ENCODE results near the gene ARFGAP1. TPM values are rescaled to one million over a fixed set of nuclear protein-coding genes. Genes with fewer than 3 reads are reported as not detected.

Gene ARFGAP1
- total and polyA plus RNA-seq, 2 donors from 2014 or later: 40.4 to 84.3 TPM

DNA sequence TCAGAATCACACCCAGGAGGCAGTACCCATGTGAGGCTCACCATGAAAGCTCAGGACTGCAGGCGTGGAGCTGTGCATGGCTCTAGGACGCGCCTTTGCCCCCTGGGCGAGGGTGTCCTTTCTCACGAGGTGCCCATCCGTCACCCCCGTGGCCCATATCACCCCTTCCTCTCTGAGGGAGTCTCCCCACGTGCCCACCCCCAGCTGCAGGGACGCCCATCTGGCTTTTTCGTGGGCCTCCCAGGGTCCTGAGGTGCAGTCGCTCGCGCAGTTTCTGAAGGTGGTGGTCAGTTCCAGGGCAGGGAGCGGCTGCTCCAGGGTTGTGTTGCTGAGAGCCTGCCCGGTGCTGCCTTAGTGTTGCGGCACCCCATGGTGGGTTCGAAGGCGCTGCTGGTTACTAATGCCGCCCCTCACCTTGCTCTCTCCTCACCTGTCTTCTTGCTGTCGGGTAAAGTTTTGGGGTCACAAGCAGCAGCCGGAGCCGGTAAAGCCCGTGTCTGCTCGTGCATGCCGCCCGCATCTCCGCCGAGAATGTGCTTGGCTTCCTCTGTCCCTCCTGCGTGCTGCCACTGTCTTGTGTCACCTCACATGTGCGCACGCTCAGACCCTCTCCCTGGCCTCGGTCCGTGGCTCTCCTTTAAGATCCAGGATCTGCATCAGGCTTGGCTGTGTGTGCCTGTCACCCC is 10.9 kb downstream of the ARFGAP1 start:
- FAIRE-seq (no peak), DNase-seq (no peak)
- Histone ChIP-seq H3K4me3 (ENCODE audit: low read length in 3 of 3) (no peak overlapping the region), H3K4me1 (ENCODE audit: control insufficient read depth in 2 of 3, insufficient read depth in 2 of 3, low read depth in 1 of 3, low read length in 3 of 3) (no peaks in the 10 kb centered on the region), H3K9me3 (ENCODE audit: control insufficient read depth in 2 of 3, insufficient read depth in 1 of 3, low read length in 3 of 3) (no peaks in the 10 kb centered on the region), H3K27me3 (ENCODE audit: control insufficient read depth, insufficient read depth, low read length) (no peaks in the 10 kb centered on the region), H3K9ac (ENCODE audit: low read length in 3 of 3) (no peak overlapping the region), H3K36me3 (ENCODE audit: control insufficient read depth in 2 of 3, insufficient read depth in 3 of 3, low read length in 3 of 3) (peaks cover 0 to 10% (median 7%) of the 10 kb centered on the region in 3 donors), H3K27ac (ENCODE audit: low read depth in 2 of 2, low read length in 2 of 2) (no peak overlapping the region)
- TF ChIP-seq CTCF (IDR thresholded peaks at IDR 0.05; ENCODE audit: borderline replicate concordance, extremely low read depth, insufficient read depth): no peak
- intact Hi-C loops (cut with DNase I): no loop called here

- no peaks in the 10 kb centered on the region for H3K9me3 ChIP-seq (ENCODE audit: control insufficient read depth in 2 of 3, insufficient read depth in 1 of 3, low read length in 3 of 3)
- no peak overlapping the region for H3K9ac ChIP-seq (ENCODE audit: low read length in 3 of 3)
- no peak overlapping the region for H3K27ac ChIP-seq (ENCODE audit: low read depth in 2 of 2, low read length in 2 of 2)
- peaks cover 0 to 10% (median 3%) of the 10 kb centered on the region in 3 donors for H3K36me3 ChIP-seq (ENCODE audit: control insufficient read depth in 2 of 3, insufficient read depth in 3 of 3, low read length in 3 of 3)
- H3K4me1 ChIP-seq (ENCODE audit: control insufficient read depth in 2 of 3, insufficient read depth in 2 of 3, low read depth in 1 of 3, low read length in 3 of 3): no peaks in the 10 kb centered on the region
- TF ChIP-seq CTCF (IDR thresholded peaks at IDR 0.05; ENCODE audit: borderline replicate concordance, extremely low read depth, insufficient read depth): no peak
- H3K4me3 ChIP-seq (ENCODE audit: low read length in 3 of 3): no peak overlapping the region
- no peaks in the 10 kb centered on the region for H3K27me3 ChIP-seq (ENCODE audit: control insufficient read depth, insufficient read depth, low read length)
- intact Hi-C loops (cut with DNase I): no loop called here
- DNase-seq (no peak), FAIRE-seq (no peak)
Measured at GRCh38 chr20:63284083-63284440, 11.4 kb downstream of the ARFGAP1 start.

- FAIRE-seq (no peak), DNase-seq (peak in 1 of 5 donors; percentile 78)
- Histone ChIP-seq H3K27me3 (ENCODE audit: control insufficient read depth, insufficient read depth, low read length) (no peaks in the 10 kb centered on the region), H3K36me3 (ENCODE audit: control insufficient read depth in 2 of 3, insufficient read depth in 3 of 3, low read length in 3 of 3) (peaks cover 0 to 8% (median under 1%) of the 10 kb centered on the region in 3 donors), H3K9ac (ENCODE audit: low read length in 3 of 3) (no peak overlapping the region), H3K4me3 (ENCODE audit: low read length in 3 of 3) (no peak overlapping the region), H3K27ac (ENCODE audit: low read depth in 2 of 2, low read length in 2 of 2) (no peak overlapping the region), H3K9me3 (ENCODE audit: control insufficient read depth in 2 of 3, insufficient read depth in 1 of 3, low read length in 3 of 3) (no peaks in the 10 kb centered on the region), H3K4me1 (ENCODE audit: control insufficient read depth in 2 of 3, insufficient read depth in 2 of 3, low read depth in 1 of 3, low read length in 3 of 3) (no peaks in the 10 kb centered on the region)
- no peak for TF ChIP-seq CTCF (IDR thresholded peaks at IDR 0.05; ENCODE audit: borderline replicate concordance, extremely low read depth, insufficient read depth)
- intact Hi-C loops (cut with DNase I): no loop called here
Measured at GRCh38 chr20:63284544-63284949, 11.9 kb downstream of the ARFGAP1 start.
